ENCODE data around the gene SLBP. TPM values are rescaled to one million over a fixed set of nuclear protein-coding genes. Genes with fewer than 3 reads are reported as not detected.

The SLBP gene
- total and polyA plus RNA-seq, 10 of the 15 experiments (the other 5 are each of a cell fraction or from before 2014, with no cell fraction given) = 94.4 to 278 (median 158) TPM

DNA sequence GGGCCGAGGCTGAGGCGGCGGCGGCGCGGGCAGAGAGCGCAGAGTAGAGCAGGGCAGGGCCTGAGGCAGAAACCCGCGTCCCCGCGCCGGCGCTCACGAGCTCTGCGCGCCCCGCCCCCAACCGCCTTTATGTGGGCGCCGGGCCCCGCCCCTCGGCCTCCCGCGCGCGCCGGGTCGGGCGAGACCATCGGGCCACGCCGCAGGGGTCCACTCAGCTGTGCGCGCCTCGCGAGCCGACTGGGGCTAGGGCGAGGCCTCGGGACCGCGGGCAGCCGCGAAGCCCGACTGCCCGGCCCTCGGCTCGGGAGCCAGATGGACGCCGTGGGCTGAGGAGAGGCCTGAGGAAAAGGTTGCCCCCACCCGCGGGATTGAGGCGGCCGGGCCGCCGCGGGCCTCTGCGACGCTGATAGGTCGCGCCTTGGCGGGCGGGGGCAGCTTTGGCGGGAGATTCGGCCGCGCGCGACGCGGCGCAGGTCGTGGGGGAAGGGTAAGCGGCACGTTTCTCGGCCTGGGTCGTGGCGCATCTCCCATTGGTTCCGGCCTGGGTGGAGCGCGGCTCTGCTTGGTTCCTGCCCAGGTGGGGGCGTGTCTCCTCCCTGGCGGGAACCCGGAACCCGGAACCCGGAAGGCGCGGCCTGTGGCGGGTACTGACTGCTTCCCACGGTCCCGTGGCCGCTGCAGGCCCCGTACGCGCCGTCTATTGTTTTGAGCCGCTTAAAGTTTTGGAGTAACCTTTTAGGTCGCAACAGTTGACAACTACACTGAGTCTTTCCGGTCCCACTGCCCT, at the start of gene SLBP (continued):
- TF ChIP-seq, protein P1, sequence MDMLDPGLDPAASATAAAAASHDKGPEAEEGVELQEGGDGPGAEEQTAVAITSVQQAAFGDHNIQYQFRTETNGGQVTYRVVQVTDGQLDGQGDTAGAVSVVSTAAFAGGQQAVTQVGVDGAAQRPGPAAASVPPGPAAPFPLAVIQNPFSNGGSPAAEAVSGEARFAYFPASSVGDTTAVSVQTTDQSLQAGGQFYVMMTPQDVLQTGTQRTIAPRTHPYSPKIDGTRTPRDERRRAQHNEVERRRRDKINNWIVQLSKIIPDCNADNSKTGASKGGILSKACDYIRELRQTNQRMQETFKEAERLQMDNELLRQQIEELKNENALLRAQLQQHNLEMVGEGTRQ (IDR thresholded peaks at IDR 0.05; ENCODE audit: borderline replicate concordance, low read depth, low read length) = no peak
- TF ChIP-seq SIX5 (IDR thresholded peaks at IDR 0.05; ENCODE audit: low read depth, low read length, severe bottlenecking) (peak; percentile 19), HCFC1 (IDR thresholded peaks at IDR 0.05; ENCODE audit: low read length) (no peak; the same call in 1 of the 2 replicates), CHD2 (IDR thresholded peaks at IDR 0.05; ENCODE audit: borderline replicate concordance, low read depth, low read length) (peak; percentile 93), BACH1 (IDR thresholded peaks at IDR 0.05; ENCODE audit: borderline replicate concordance) (peak; percentile 89), DPF2 (IDR thresholded peaks at IDR 0.05) (peak; percentile 89), MEF2A (IDR thresholded peaks at IDR 0.05; ENCODE audit: insufficient read depth, low read depth, low read length) (no peak), RELA (IDR thresholded peaks at IDR 0.05; ENCODE audit: borderline replicate concordance, partially characterized antibody) (no peak), BCLAF1 (IDR thresholded peaks at IDR 0.05) (peak; percentile 95), MXI1 (IDR thresholded peaks at IDR 0.05; ENCODE audit: low read depth, low read length) (peak; percentile 96), ZNF622 (IDR thresholded peaks at IDR 0.05) (no peak), ETV6 (conservative IDR thresholded peaks at IDR 0.05 in 1 of 2, IDR thresholded peaks at IDR 0.05 in 1 of 2; ENCODE audit: borderline replicate concordance in 1 of 2, low read depth in 1 of 2) (no peak), RB1 (IDR thresholded peaks at IDR 0.05; ENCODE audit: borderline replicate concordance) (peak; percentile 100), SUPT20H (IDR thresholded peaks at IDR 0.05; ENCODE audit: borderline replicate concordance, control insufficient read depth, low read depth, low read length) (no peak), POLR2AphosphoS5 (IDR thresholded peaks at IDR 0.05; ENCODE audit: low read length) (peak; percentile 74), SMC3 (IDR thresholded peaks at IDR 0.05; ENCODE audit: borderline replicate concordance, low read length) (no peak), CEBPZ (IDR thresholded peaks at IDR 0.05; ENCODE audit: low read depth, low read length) (no peak)
- TF ChIP-seq, protein P2, sequence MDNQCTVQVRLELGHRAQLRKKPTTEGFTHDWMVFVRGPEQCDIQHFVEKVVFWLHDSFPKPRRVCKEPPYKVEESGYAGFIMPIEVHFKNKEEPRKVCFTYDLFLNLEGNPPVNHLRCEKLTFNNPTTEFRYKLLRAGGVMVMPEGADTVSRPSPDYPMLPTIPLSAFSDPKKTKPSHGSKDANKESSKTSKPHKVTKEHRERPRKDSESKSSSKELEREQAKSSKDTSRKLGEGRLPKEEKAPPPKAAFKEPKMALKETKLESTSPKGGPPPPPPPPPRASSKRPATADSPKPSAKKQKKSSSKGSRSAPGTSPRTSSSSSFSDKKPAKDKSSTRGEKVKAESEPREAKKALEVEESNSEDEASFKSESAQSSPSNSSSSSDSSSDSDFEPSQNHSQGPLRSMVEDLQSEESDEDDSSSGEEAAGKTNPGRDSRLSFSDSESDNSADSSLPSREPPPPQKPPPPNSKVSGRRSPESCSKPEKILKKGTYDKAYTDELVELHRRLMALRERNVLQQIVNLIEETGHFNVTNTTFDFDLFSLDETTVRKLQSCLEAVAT (IDR thresholded peaks at IDR 0.05) = peak; percentile 70; the same call in 1 of the 2 replicates
- TF ChIP-seq, protein P3, sequence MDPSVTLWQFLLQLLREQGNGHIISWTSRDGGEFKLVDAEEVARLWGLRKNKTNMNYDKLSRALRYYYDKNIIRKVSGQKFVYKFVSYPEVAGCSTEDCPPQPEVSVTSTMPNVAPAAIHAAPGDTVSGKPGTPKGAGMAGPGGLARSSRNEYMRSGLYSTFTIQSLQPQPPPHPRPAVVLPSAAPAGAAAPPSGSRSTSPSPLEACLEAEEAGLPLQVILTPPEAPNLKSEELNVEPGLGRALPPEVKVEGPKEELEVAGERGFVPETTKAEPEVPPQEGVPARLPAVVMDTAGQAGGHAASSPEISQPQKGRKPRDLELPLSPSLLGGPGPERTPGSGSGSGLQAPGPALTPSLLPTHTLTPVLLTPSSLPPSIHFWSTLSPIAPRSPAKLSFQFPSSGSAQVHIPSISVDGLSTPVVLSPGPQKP (IDR thresholded peaks at IDR 0.05; ENCODE audit: low read depth, low read length) = 0 out of 2 replicates have a peak, but pooled peaks have one; percentile 43

Measured in GM12878 (cell line).